HUES48 (cell line): ENCODE data around the gene ROR1.

ENCODE experiments used
- H3K27ac ChIP-seq: one replicate; pipeline ENCODE4 v1.7.0; 2013; ENCODE audit warnings: low read depth, low read length, inconsistent platforms
- H3K27me3 ChIP-seq: 2 replicates; pipeline ENCODE4 v1.6.1; 2013; ENCODE audit warnings: mild to moderate bottlenecking, low read length; ENCODE audit not compliant: control insufficient read depth, insufficient read depth
- H3K36me3 ChIP-seq: 2 replicates; pipeline ENCODE4 v1.6.1; 2013; ENCODE audit warnings: low read length; ENCODE audit not compliant: control insufficient read depth, insufficient read depth
- H3K4me1 ChIP-seq: 2 replicates; pipeline ENCODE4 v1.6.1; 2013; ENCODE audit warnings: mild to moderate bottlenecking, low read length; ENCODE audit not compliant: control insufficient read depth, insufficient read depth
- H3K4me3 ChIP-seq: 2 replicates; pipeline ENCODE4 v1.5.1; 2013; ENCODE audit warnings: mild to moderate bottlenecking, low read depth, low read length
- H3K9ac ChIP-seq: 2 replicates; pipeline ENCODE4 v1.6.1; 2013; ENCODE audit warnings: mild to moderate bottlenecking, low read depth, low read length, moderate library complexity
- H3K9me3 ChIP-seq: 2 replicates; pipeline ENCODE4 v1.6.1; 2013; ENCODE audit warnings: low read length; ENCODE audit not compliant: control insufficient read depth, insufficient read depth

The ROR1 gene

GRCh38 chr1:63966016-63966415 is 192.2 kb downstream of the ROR1 start:
- Histone ChIP-seq H3K9me3 (no peaks in the 10 kb centered on the region), H3K27me3 (no peaks in the 10 kb centered on the region), H3K9ac (no peak overlapping the region), H3K4me3 (no peak overlapping the region), H3K4me1 (no peaks in the 10 kb centered on the region), H3K36me3 (peaks cover 2% of the 10 kb centered on the region), H3K27ac (no peak overlapping the region)

DNA sequence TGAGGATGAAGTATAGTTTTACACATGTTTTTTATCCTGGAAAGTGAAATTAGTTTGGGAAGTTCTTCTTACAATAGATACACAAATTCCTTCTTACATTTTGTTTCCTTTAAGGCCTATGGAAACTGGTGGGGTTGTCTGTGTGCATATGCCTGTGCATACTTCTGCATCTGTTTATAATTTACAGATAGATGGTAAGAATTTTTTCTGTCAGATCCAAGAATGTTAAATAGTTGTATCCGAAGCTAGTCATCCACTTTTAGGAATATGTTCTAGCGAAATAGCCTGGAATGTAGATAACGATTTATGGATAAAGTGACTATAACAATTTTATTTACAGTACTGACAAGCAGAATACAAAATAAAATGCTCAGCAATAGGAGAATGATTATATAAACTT is 194.1 kb downstream of the ROR1 start:
- Histone ChIP-seq H3K4me1 (no peaks in the 10 kb centered on the region), H3K27ac (no peak overlapping the region), H3K27me3 (no peaks in the 10 kb centered on the region)

GRCh38 chr1:63968663-63969440 is 195.0 kb downstream of the ROR1 start:
- H3K9ac ChIP-seq: no peak overlapping the region
- H3K4me1 ChIP-seq: no peaks in the 10 kb centered on the region
- no peaks in the 10 kb centered on the region; the same call in none of the 2 replicates for H3K36me3 ChIP-seq
- H3K4me3 ChIP-seq: no peak overlapping the region
- H3K27ac ChIP-seq: no peak overlapping the region
- H3K27me3 ChIP-seq: no peaks in the 10 kb centered on the region
- no peaks in the 10 kb centered on the region for H3K9me3 ChIP-seq

More for the DNA sequence above, 194.1 kb downstream of the ROR1 start:
- Histone ChIP-seq H3K4me3 (no peak overlapping the region), H3K36me3 (peaks cover 2% of the 10 kb centered on the region), H3K9me3 (no peaks in the 10 kb centered on the region), H3K9ac (no peak overlapping the region)

DNA sequence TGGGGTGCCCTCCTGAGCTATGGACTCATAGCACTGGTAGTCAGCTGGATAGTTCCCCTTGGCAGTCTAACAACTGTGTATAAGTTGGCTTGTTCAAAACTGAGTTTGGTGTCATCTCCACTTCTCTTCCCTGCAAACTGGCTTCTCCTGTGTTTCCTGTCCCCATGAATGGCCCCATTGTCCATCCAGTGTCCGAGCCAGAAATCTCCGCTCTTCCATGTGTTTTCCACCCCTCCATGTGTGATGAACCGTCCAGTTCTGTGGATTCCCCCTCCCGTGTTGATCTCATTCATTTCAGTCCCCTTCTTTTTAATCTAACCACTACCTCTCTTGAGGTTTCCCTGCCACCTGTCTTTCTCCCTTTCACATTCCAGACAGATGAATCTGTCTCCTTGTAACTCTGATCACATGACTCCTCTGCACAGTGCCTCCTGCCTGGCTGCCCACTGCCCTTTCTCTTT is 195.7 kb downstream of the ROR1 start:
- H3K36me3 ChIP-seq: no peaks in the 10 kb centered on the region; the same call in none of the 2 replicates
- no peak overlapping the region for H3K9ac ChIP-seq
- no peak overlapping the region for H3K27ac ChIP-seq
- no peaks in the 10 kb centered on the region for H3K9me3 ChIP-seq
- no peaks in the 10 kb centered on the region for H3K27me3 ChIP-seq
- H3K4me3 ChIP-seq: no peak overlapping the region
- no peaks in the 10 kb centered on the region for H3K4me1 ChIP-seq

DNA sequence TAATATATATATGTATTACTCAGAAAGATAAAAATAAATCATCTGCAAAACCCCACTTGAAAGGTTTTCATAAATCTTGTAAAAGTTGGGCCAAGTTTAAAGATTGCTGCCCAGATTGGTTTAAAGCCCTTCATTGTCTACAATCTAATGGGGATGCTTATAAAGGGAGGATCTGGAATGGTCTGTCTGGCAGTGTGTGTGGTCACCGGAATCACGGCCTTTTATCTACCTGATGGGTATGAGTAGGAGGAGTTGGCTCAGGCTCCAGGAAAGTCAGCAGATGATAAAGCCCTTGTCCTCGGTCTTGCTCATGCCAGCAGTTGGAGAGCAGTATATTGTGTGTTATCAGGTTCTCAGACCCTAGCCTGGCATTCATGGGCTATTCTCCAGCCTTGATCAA is 197.7 kb downstream of the ROR1 start:
- H3K9ac ChIP-seq: no peak overlapping the region
- H3K27ac ChIP-seq: no peak overlapping the region
- no peak overlapping the region for H3K4me3 ChIP-seq
- H3K27me3 ChIP-seq: no peaks in the 10 kb centered on the region
- H3K4me1 ChIP-seq: no peaks in the 10 kb centered on the region
- no peaks in the 10 kb centered on the region; the same call in none of the 2 replicates for H3K36me3 ChIP-seq
- H3K9me3 ChIP-seq: no peaks in the 10 kb centered on the region

DNA sequence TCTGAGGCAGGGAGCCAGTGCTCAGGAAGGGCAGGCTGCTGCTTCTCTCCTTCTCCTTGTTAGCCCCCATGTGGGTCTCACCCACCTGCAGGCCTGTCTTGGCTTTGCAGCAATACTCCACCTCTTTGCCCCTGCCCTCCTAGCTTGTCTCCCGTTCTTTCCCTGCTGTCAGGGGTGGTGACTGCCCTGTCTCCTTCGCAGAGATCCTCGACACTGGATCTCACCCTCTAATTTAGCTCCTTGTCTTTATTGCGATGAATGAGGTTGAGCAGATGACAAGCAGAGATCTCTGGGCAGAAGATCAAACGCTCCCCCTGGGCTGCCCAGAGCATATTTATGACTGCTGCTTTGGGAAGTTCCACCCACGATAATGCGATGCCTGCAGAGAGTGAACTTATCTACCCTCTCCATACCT is 199.2 kb downstream of the ROR1 start:
- H3K4me1 ChIP-seq: no peaks in the 10 kb centered on the region
- no peaks in the 10 kb centered on the region for H3K9me3 ChIP-seq
- no peak overlapping the region for H3K27ac ChIP-seq
- H3K9ac ChIP-seq: no peak overlapping the region
- no peaks in the 10 kb centered on the region; the same call in 1 of the 2 replicates for H3K36me3 ChIP-seq
- no peak overlapping the region for H3K4me3 ChIP-seq
- no peaks in the 10 kb centered on the region for H3K27me3 ChIP-seq

GRCh38 chr1:63974966-63975365 is 201.1 kb downstream of the ROR1 start:
- Histone ChIP-seq H3K27ac (no peak overlapping the region), H3K36me3 (no peaks in the 10 kb centered on the region), H3K4me1 (no peaks in the 10 kb centered on the region), H3K9me3 (no peaks in the 10 kb centered on the region), H3K27me3 (no peaks in the 10 kb centered on the region), H3K4me3 (no peak overlapping the region), H3K9ac (no peak overlapping the region)

GRCh38 chr1:63975481-63975880 is 201.7 kb downstream of the ROR1 start:
- H3K4me3 ChIP-seq: no peak overlapping the region
- no peaks in the 10 kb centered on the region for H3K9me3 ChIP-seq
- no peak overlapping the region for H3K27ac ChIP-seq
- no peaks in the 10 kb centered on the region for H3K27me3 ChIP-seq
- H3K4me1 ChIP-seq: no peaks in the 10 kb centered on the region
- H3K36me3 ChIP-seq: no peaks in the 10 kb centered on the region
- no peak overlapping the region for H3K9ac ChIP-seq

GRCh38 chr1:63976006-63976405 is 202.2 kb downstream of the ROR1 start:
- Histone ChIP-seq H3K9ac (no peak overlapping the region), H3K27me3 (no peaks in the 10 kb centered on the region)

GRCh38 chr1:63977466-63977865 is 203.6 kb downstream of the ROR1 start:
- Histone ChIP-seq H3K4me1 (peaks cover 9% of the 10 kb centered on the region; the same call in 1 of the 2 replicates), H3K9ac (no peak overlapping the region), H3K27ac (no peak overlapping the region), H3K4me3 (no peak overlapping the region), H3K27me3 (no peaks in the 10 kb centered on the region), H3K9me3 (no peaks in the 10 kb centered on the region), H3K36me3 (no peaks in the 10 kb centered on the region)

More at GRCh38 chr1:63976006-63976405, 202.2 kb downstream of the ROR1 start:
- Histone ChIP-seq H3K27ac (no peak overlapping the region), H3K4me1 (peaks cover 3% of the 10 kb centered on the region; the same call in 1 of the 2 replicates), H3K9me3 (no peaks in the 10 kb centered on the region), H3K36me3 (no peaks in the 10 kb centered on the region), H3K4me3 (no peak overlapping the region)

DNA sequence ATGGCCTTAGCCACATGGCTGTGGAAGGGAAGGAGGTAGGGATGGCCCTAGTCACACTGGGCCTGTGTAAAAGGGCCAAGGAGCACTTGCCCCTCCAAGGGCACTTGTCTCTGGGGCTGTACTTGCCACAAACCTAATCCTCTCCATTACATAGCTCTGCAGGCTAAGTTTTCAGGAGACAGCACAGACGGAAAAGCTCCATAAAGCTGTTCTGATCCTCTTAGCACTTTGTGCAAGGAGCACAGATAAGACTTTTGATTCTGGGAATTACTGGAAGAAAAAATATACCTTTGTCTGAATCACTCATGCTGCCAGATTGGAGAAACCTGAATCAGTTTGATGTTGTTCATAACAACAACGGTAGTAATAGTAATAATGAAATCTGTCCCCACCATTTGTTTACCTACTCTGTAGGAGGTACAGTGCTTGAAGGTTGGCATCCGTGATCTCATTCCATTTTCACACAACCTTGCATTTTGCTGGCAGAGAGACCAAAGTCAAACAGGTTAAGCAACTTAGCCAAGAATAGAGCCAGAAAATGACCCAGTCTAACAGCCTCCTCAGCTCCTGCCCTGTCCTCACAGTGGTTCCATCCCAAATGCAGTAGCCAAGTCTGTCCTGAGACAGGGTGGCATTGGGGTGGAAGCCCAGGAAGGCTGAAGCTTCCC is 207.1 kb downstream of the ROR1 start:
- Histone ChIP-seq H3K9ac (no peak overlapping the region), H3K4me1 (peaks cover 21% of the 10 kb centered on the region), H3K27ac (no peak overlapping the region), H3K36me3 (no peaks in the 10 kb centered on the region), H3K4me3 (no peak overlapping the region), H3K27me3 (no peaks in the 10 kb centered on the region), H3K9me3 (no peaks in the 10 kb centered on the region)
